Stomach (tissue), 9 donors: ENCODE measurements around the gene SACM1L. TPM values are rescaled to one million over a fixed set of nuclear protein-coding genes. Genes with fewer than 3 reads are reported as not detected.

Experiments used
- DNase-seq, 2 donors: peaks; one replicate each; pipeline versions ENCODE4 v3.0.0 to v3.0.0-alpha.2; 2013 to 2019
- H3K27ac ChIP-seq, 5 donors: fragments of 200-600 bp in 4 of 5; sonication (generic) in 4 of 5; one replicate each; pipeline ENCODE4 v1.5.1; 2013 to 2019; ENCODE audit warnings: mild to moderate bottlenecking in 1 of 5, moderate library complexity in 1 of 5
- H3K27me3 ChIP-seq, 3 donors: fragments of 200-600 bp; sonication (generic); one replicate each; pipeline ENCODE4 v1.5.1; 2017 to 2019; ENCODE audit warnings: mixed run types in 1 of 3
- H3K36me3 ChIP-seq, 4 donors: fragments of 200-600 bp; sonication (generic); 1 replicate in 3 of 4; 2 replicates in 1 of 4; pipeline ENCODE4 v1.5.1; 2016 to 2019
- H3K4me1 ChIP-seq, 4 donors: fragments of 200-600 bp; sonication (generic); one replicate each; pipeline ENCODE4 v1.5.1; 2016 to 2019
- H3K4me3 ChIP-seq, 4 donors: fragments of 200-600 bp; sonication (generic) in 3 of 4; one replicate each; pipeline ENCODE4 v1.5.1; 2016 to 2019; ENCODE audit warnings: mild to moderate bottlenecking in 1 of 4
- H3K9me3 ChIP-seq, 4 donors: fragments of 200-600 bp; sonication (generic); one replicate each; pipeline ENCODE4 v1.5.1; 2016 to 2019
- CTCF ChIP-seq, 7 experiments: fragments of 450-650 bp in 4 of 7; fragments of 200-600 bp in 3 of 7; sonication (generic) in 3 of 7; IDR thresholded peaks; one replicate each; pipeline ENCODE4 v1.5.1; 2016 to 2019; ENCODE audit warnings: antibody characterized with exemption in 7 of 7, control low read depth in 2 of 7, mild to moderate bottlenecking in 1 of 7
- EP300 ChIP-seq: sonication (generic); formaldehyde crosslinking; IDR thresholded peaks from one replicate; pipeline ENCODE4 v1.6.1; 2017; ENCODE audit warnings: antibody characterized with exemption
- POLR2A ChIP-seq, 4 donors: fragments of 450-650 bp; IDR thresholded peaks; one replicate each; pipeline ENCODE4 v1.6.1; 2016; ENCODE audit warnings: antibody characterized with exemption in 4 of 4, control low read depth in 2 of 4, mild to moderate bottlenecking in 1 of 4, moderate library complexity in 1 of 4
- POLR2AphosphoS5 ChIP-seq, 3 donors: sonication (generic); formaldehyde crosslinking; IDR thresholded peaks; one replicate each; pipeline ENCODE4 v1.6.1; 2016; ENCODE audit warnings: antibody characterized with exemption in 3 of 3
- WGBS, 5 donors: extraction: QIAGEN DNeasy Blood & Tissue Kit in 3 of 5; methylation state at CpG; one replicate each; pipeline versions ENCODE4 v1.1.5 to v1.1.7; 2013 to 2018; 5-methylcytosine and 5-hydroxymethylcytosine counted together
- intact Hi-C: fragments of 100-400 bp; cut with DNase I; formaldehyde crosslinking; loops from one replicate; pipeline ENCODE4 v1.15.1; 2023; ENCODE audit warnings: low total_unique reads
- polyA plus RNA-seq, 3 donors: library from polyadenylated mRNA; stranded (reverse); fragments of 200-250 nt; gene quantifications; one replicate each; pipeline ENCODE4 v1.2.3, GENCODE V29; 2013
- total RNA-seq, 5 donors: library from RNA; depleted of rRNA; stranded (reverse); fragments of >200 nt; gene quantifications; one replicate each; pipeline versions ENCODE4 v1.1.0 to v1.2.3, GENCODE V29; 2014 to 2016
- donor health status: healthy with polysubstance abuse.
- donor health status: Bipolar disorder and iron deficiency.
- donor health status: healthy.

Gene SACM1L
- total and polyA plus RNA-seq, 8 donors: 9.8 to 118 (median 30.8) TPM

GRCh38 chr3:45724911-45725310 is 35.7 kb downstream of the SACM1L start:
- Histone ChIP-seq H3K27me3 (no peaks in the 10 kb centered on the region), H3K4me1 (peaks cover 0 to 8% (median 7%) of the 10 kb centered on the region in 4 donors), H3K4me3 (no peak overlapping the region), H3K9me3 (no peaks in the 10 kb centered on the region), H3K36me3 (peaks cover 13 to 69% (median 60%) of the 10 kb centered on the region in 4 donors), H3K27ac (no peak overlapping the region)
- intact Hi-C loops: no loop called here
- TF ChIP-seq EP300 (no peak), CTCF (IDR thresholded peaks at IDR 0.05) (no peak), POLR2AphosphoS5 (IDR thresholded peaks at IDR 0.05) (no peak), POLR2A (IDR thresholded peaks at IDR 0.05) (no peak)
- no peak for DNase-seq
- 84 to 96% (median 90%) methylated on average over 3 of the region's 3 CpGs for WGBS, 5 donors

GRCh38 chr3:45729614-45730013 is 40.4 kb downstream of the SACM1L start:
- no peak for DNase-seq
- no peaks in the 10 kb centered on the region for H3K27me3 ChIP-seq
- peaks cover 22 to 85% (median 76%) of the 10 kb centered on the region in 4 donors for H3K36me3 ChIP-seq
- TF ChIP-seq POLR2AphosphoS5 (IDR thresholded peaks at IDR 0.05) (no peak), CTCF (IDR thresholded peaks at IDR 0.05) (no peak), EP300 (no peak), POLR2A (IDR thresholded peaks at IDR 0.05) (no peak)
- intact Hi-C loops: no loop called here
- H3K27ac ChIP-seq: no peak overlapping the region
- H3K9me3 ChIP-seq: no peaks in the 10 kb centered on the region
- H3K4me3 ChIP-seq: no peak overlapping the region
- 84 to 100% (median 98%) methylated on average over 2 of the region's 2 CpGs for WGBS, 5 donors
- H3K4me1 ChIP-seq: no peaks in the 10 kb centered on the region

- no peak for TF ChIP-seq POLR2A (IDR thresholded peaks at IDR 0.05)
- TF ChIP-seq EP300: no peak
- TF ChIP-seq POLR2AphosphoS5 (IDR thresholded peaks at IDR 0.05): no peak
- TF ChIP-seq CTCF (IDR thresholded peaks at IDR 0.05): no peak
- H3K27ac ChIP-seq: no peak overlapping the region
- H3K4me3 ChIP-seq: no peak overlapping the region
- H3K9me3 ChIP-seq: no peaks in the 10 kb centered on the region
- no peaks in the 10 kb centered on the region for H3K27me3 ChIP-seq
- intact Hi-C loops: no loop called here
- no peaks in the 10 kb centered on the region for H3K4me1 ChIP-seq
- DNase-seq: no peak
- 90 to 93% (median 90%) methylated on average over 4 of the region's 4 CpGs for WGBS, 5 donors
- H3K36me3 ChIP-seq: peaks cover 26 to 85% (median 79%) of the 10 kb centered on the region in 4 donors
These were observed 41.4 kb downstream of the SACM1L start for GRCh38 chr3:45730409-45731154.

- intact Hi-C loops: no loop called here
- DNase-seq: no peak
- H3K9me3 ChIP-seq: no peaks in the 10 kb centered on the region
- H3K4me3 ChIP-seq: no peak overlapping the region
- no peaks in the 10 kb centered on the region for H3K27me3 ChIP-seq
- H3K36me3 ChIP-seq: peaks cover 61 to 100% (median 100%) of the 10 kb centered on the region in 4 donors
- no peak for TF ChIP-seq POLR2AphosphoS5 (IDR thresholded peaks at IDR 0.05)
- TF ChIP-seq POLR2A (IDR thresholded peaks at IDR 0.05): no peak
- no peaks in the 10 kb centered on the region for H3K4me1 ChIP-seq
- no peak overlapping the region for H3K27ac ChIP-seq
These were observed 47.5 kb downstream of the SACM1L start for GRCh38 chr3:45736707-45737106.

- no peaks in the 10 kb centered on the region for H3K27me3 ChIP-seq
- H3K9me3 ChIP-seq: no peaks in the 10 kb centered on the region
- no peak for DNase-seq
- H3K27ac ChIP-seq: no peak overlapping the region
- no peaks in the 10 kb centered on the region for H3K4me1 ChIP-seq
- 91 to 97% (median 97%) methylated on average over 2 of the region's 2 CpGs for WGBS, 5 donors
- TF ChIP-seq POLR2AphosphoS5 (IDR thresholded peaks at IDR 0.05) (no peak), CTCF (IDR thresholded peaks at IDR 0.05) (no peak), EP300 (no peak), POLR2A (IDR thresholded peaks at IDR 0.05) (no peak)
- intact Hi-C loops: no loop called here
- H3K4me3 ChIP-seq: no peak overlapping the region
- peaks cover 58 to 100% (median 100%) of the 10 kb centered on the region in 4 donors for H3K36me3 ChIP-seq
These were observed 48.0 kb downstream of the SACM1L start for GRCh38 chr3:45737234-45737633.
